ENCODE measurements around the gene IER5L. TPM values are rescaled to one million over a fixed set of nuclear protein-coding genes. Genes with fewer than 3 reads are reported as not detected.

The IER5L gene
- total RNA-seq, 1 donor from 2014 or later, result 16.7 TPM

- H3K27ac ChIP-seq (ENCODE audit: low read depth, low read length), result no peak overlapping the region
- no peak overlapping the region for H3K4me3 ChIP-seq (ENCODE audit: low read length in 3 of 3)
- H3K36me3 ChIP-seq (ENCODE audit: control insufficient read depth in 3 of 3, insufficient read depth in 3 of 3, low read length in 3 of 3), result no peaks in the 10 kb centered on the region
- H3K4me1 ChIP-seq (ENCODE audit: control insufficient read depth in 3 of 3, insufficient read depth in 3 of 3, low read length in 3 of 3), result peaks cover 7 to 26% (median 24%) of the 10 kb centered on the region in 3 donors
- H3K9ac ChIP-seq (ENCODE audit: low read depth in 1 of 3, low read length in 3 of 3), result no peak overlapping the region
- no peaks in the 10 kb centered on the region for H3K9me3 ChIP-seq (ENCODE audit: control insufficient read depth in 3 of 3, low read length in 3 of 3)
- no peaks in the 10 kb centered on the region for H3K27me3 ChIP-seq (ENCODE audit: control insufficient read depth in 3 of 3, insufficient read depth in 3 of 3, low read length in 3 of 3)
Observed at GRCh38 chr9:129220771-129221170, 42.7 kb upstream of the IER5L start.

GRCh38 chr9:129218918-129219317 lies 40.9 kb upstream of the IER5L start:
- H3K4me3 ChIP-seq (ENCODE audit: low read length in 3 of 3), result no peak overlapping the region
- H3K27ac ChIP-seq (ENCODE audit: low read depth, low read length), result no peak overlapping the region
- H3K9ac ChIP-seq (ENCODE audit: low read depth in 1 of 3, low read length in 3 of 3), result no peak overlapping the region
- H3K36me3 ChIP-seq (ENCODE audit: control insufficient read depth in 3 of 3, insufficient read depth in 3 of 3, low read length in 3 of 3), result no peaks in the 10 kb centered on the region
- no peaks in the 10 kb centered on the region for H3K9me3 ChIP-seq (ENCODE audit: control insufficient read depth in 3 of 3, low read length in 3 of 3)
- no peaks in the 10 kb centered on the region for H3K27me3 ChIP-seq (ENCODE audit: control insufficient read depth in 3 of 3, insufficient read depth in 3 of 3, low read length in 3 of 3)
- H3K4me1 ChIP-seq (ENCODE audit: control insufficient read depth in 3 of 3, insufficient read depth in 3 of 3, low read length in 3 of 3), result peaks cover 7 to 19% (median 18%) of the 10 kb centered on the region in 3 donors

GRCh38 chr9:129218272-129218625 lies 40.2 kb upstream of the IER5L start:
- Histone ChIP-seq H3K36me3 (ENCODE audit: control insufficient read depth in 3 of 3, insufficient read depth in 3 of 3, low read length in 3 of 3) (no peaks in the 10 kb centered on the region), H3K4me1 (ENCODE audit: control insufficient read depth in 3 of 3, insufficient read depth in 3 of 3, low read length in 3 of 3) (peaks cover 7 to 19% (median 14%) of the 10 kb centered on the region in 3 donors), H3K27ac (ENCODE audit: low read depth, low read length) (no peak overlapping the region), H3K9me3 (ENCODE audit: control insufficient read depth in 3 of 3, low read length in 3 of 3) (no peaks in the 10 kb centered on the region), H3K4me3 (ENCODE audit: low read length in 3 of 3) (no peak overlapping the region), H3K27me3 (ENCODE audit: control insufficient read depth in 3 of 3, insufficient read depth in 3 of 3, low read length in 3 of 3) (no peaks in the 10 kb centered on the region), H3K9ac (ENCODE audit: low read depth in 1 of 3, low read length in 3 of 3) (peak overlapping the region in 1 of 3 donors; percentile 33)

GRCh38 chr9:129213551-129213950 lies 35.5 kb upstream of the IER5L start:
- H3K36me3 ChIP-seq (ENCODE audit: control insufficient read depth in 3 of 3, insufficient read depth in 3 of 3, low read length in 3 of 3), result no peaks in the 10 kb centered on the region
- H3K4me1 ChIP-seq (ENCODE audit: control insufficient read depth in 3 of 3, insufficient read depth in 3 of 3, low read length in 3 of 3), result peaks cover 7 to 16% (median 11%) of the 10 kb centered on the region in 3 donors
- no peak overlapping the region for H3K9ac ChIP-seq (ENCODE audit: low read depth in 1 of 3, low read length in 3 of 3)
- no peak overlapping the region for H3K4me3 ChIP-seq (ENCODE audit: low read length in 3 of 3)
- H3K9me3 ChIP-seq (ENCODE audit: control insufficient read depth in 3 of 3, low read length in 3 of 3), result no peaks in the 10 kb centered on the region
- H3K27me3 ChIP-seq (ENCODE audit: control insufficient read depth in 3 of 3, insufficient read depth in 3 of 3, low read length in 3 of 3), result no peaks in the 10 kb centered on the region
- H3K27ac ChIP-seq (ENCODE audit: low read depth, low read length), result no peak overlapping the region

- H3K4me3 ChIP-seq (ENCODE audit: low read length in 3 of 3), result no peak overlapping the region
- no peaks in the 10 kb centered on the region for H3K9me3 ChIP-seq (ENCODE audit: control insufficient read depth in 3 of 3, low read length in 3 of 3)
- H3K9ac ChIP-seq (ENCODE audit: low read depth in 1 of 3, low read length in 3 of 3), result no peak overlapping the region
- no peaks in the 10 kb centered on the region for H3K4me1 ChIP-seq (ENCODE audit: control insufficient read depth in 3 of 3, insufficient read depth in 3 of 3, low read length in 3 of 3)
- H3K27me3 ChIP-seq (ENCODE audit: control insufficient read depth in 3 of 3, insufficient read depth in 3 of 3, low read length in 3 of 3), result no peaks in the 10 kb centered on the region
- no peaks in the 10 kb centered on the region for H3K36me3 ChIP-seq (ENCODE audit: control insufficient read depth in 3 of 3, insufficient read depth in 3 of 3, low read length in 3 of 3)
- no peak overlapping the region for H3K27ac ChIP-seq (ENCODE audit: low read depth, low read length)
Observed at GRCh38 chr9:129211686-129212085, 33.6 kb upstream of the IER5L start.

GRCh38 chr9:129210125-129210524 lies 32.1 kb upstream of the IER5L start:
- Histone ChIP-seq H3K27me3 (ENCODE audit: control insufficient read depth in 3 of 3, insufficient read depth in 3 of 3, low read length in 3 of 3) (no peaks in the 10 kb centered on the region), H3K4me3 (ENCODE audit: low read length in 3 of 3) (no peak overlapping the region), H3K9ac (ENCODE audit: low read depth in 1 of 3, low read length in 3 of 3) (no peak overlapping the region), H3K9me3 (ENCODE audit: control insufficient read depth in 3 of 3, low read length in 3 of 3) (no peaks in the 10 kb centered on the region), H3K36me3 (ENCODE audit: control insufficient read depth in 3 of 3, insufficient read depth in 3 of 3, low read length in 3 of 3) (no peaks in the 10 kb centered on the region), H3K27ac (ENCODE audit: low read depth, low read length) (no peak overlapping the region), H3K4me1 (ENCODE audit: control insufficient read depth in 3 of 3, insufficient read depth in 3 of 3, low read length in 3 of 3) (no peaks in the 10 kb centered on the region)

GRCh38 chr9:129209580-129209979 lies 31.5 kb upstream of the IER5L start:
- no peaks in the 10 kb centered on the region for H3K27me3 ChIP-seq (ENCODE audit: control insufficient read depth in 3 of 3, insufficient read depth in 3 of 3, low read length in 3 of 3)
- H3K9me3 ChIP-seq (ENCODE audit: control insufficient read depth in 3 of 3, low read length in 3 of 3), result no peaks in the 10 kb centered on the region
- H3K4me3 ChIP-seq (ENCODE audit: low read length in 3 of 3), result no peak overlapping the region
- H3K27ac ChIP-seq (ENCODE audit: low read depth, low read length), result no peak overlapping the region
- H3K9ac ChIP-seq (ENCODE audit: low read depth in 1 of 3, low read length in 3 of 3), result no peak overlapping the region
- no peaks in the 10 kb centered on the region for H3K4me1 ChIP-seq (ENCODE audit: control insufficient read depth in 3 of 3, insufficient read depth in 3 of 3, low read length in 3 of 3)
- no peaks in the 10 kb centered on the region for H3K36me3 ChIP-seq (ENCODE audit: control insufficient read depth in 3 of 3, insufficient read depth in 3 of 3, low read length in 3 of 3)

- H3K4me1 ChIP-seq (ENCODE audit: control insufficient read depth in 3 of 3, insufficient read depth in 3 of 3, low read length in 3 of 3), result no peaks in the 10 kb centered on the region
- H3K9ac ChIP-seq (ENCODE audit: low read depth in 1 of 3, low read length in 3 of 3), result no peak overlapping the region
- H3K9me3 ChIP-seq (ENCODE audit: control insufficient read depth in 3 of 3, low read length in 3 of 3), result no peaks in the 10 kb centered on the region
- H3K27me3 ChIP-seq (ENCODE audit: control insufficient read depth in 3 of 3, insufficient read depth in 3 of 3, low read length in 3 of 3), result no peaks in the 10 kb centered on the region
- H3K4me3 ChIP-seq (ENCODE audit: low read length in 3 of 3), result no peak overlapping the region
- no peaks in the 10 kb centered on the region for H3K36me3 ChIP-seq (ENCODE audit: control insufficient read depth in 3 of 3, insufficient read depth in 3 of 3, low read length in 3 of 3)
- no peak overlapping the region for H3K27ac ChIP-seq (ENCODE audit: low read depth, low read length)
Observed at GRCh38 chr9:129209109-129209508, 31.0 kb upstream of the IER5L start.

GRCh38 chr9:129208207-129209032 lies 30.4 kb upstream of the IER5L start:
- Histone ChIP-seq H3K9me3 (ENCODE audit: control insufficient read depth in 3 of 3, low read length in 3 of 3) (no peaks in the 10 kb centered on the region), H3K27me3 (ENCODE audit: control insufficient read depth in 3 of 3, insufficient read depth in 3 of 3, low read length in 3 of 3) (no peaks in the 10 kb centered on the region), H3K4me1 (ENCODE audit: control insufficient read depth in 3 of 3, insufficient read depth in 3 of 3, low read length in 3 of 3) (peaks cover 2 to 3% (median 2%) of the 10 kb centered on the region in 3 donors), H3K4me3 (ENCODE audit: low read length in 3 of 3) (no peak overlapping the region), H3K27ac (ENCODE audit: low read depth, low read length) (no peak overlapping the region), H3K36me3 (ENCODE audit: control insufficient read depth in 3 of 3, insufficient read depth in 3 of 3, low read length in 3 of 3) (no peaks in the 10 kb centered on the region), H3K9ac (ENCODE audit: low read depth in 1 of 3, low read length in 3 of 3) (no peak overlapping the region)

- Histone ChIP-seq H3K27me3 (ENCODE audit: control insufficient read depth in 3 of 3, insufficient read depth in 3 of 3, low read length in 3 of 3) (no peaks in the 10 kb centered on the region), H3K36me3 (ENCODE audit: control insufficient read depth in 3 of 3, insufficient read depth in 3 of 3, low read length in 3 of 3) (no peaks in the 10 kb centered on the region), H3K27ac (ENCODE audit: low read depth, low read length) (no peak overlapping the region), H3K9me3 (ENCODE audit: control insufficient read depth in 3 of 3, low read length in 3 of 3) (no peaks in the 10 kb centered on the region), H3K9ac (ENCODE audit: low read depth in 1 of 3, low read length in 3 of 3) (no peak overlapping the region), H3K4me3 (ENCODE audit: low read length in 3 of 3) (no peak overlapping the region), H3K4me1 (ENCODE audit: control insufficient read depth in 3 of 3, insufficient read depth in 3 of 3, low read length in 3 of 3) (peaks cover 3 to 5% (median 4%) of the 10 kb centered on the region in 3 donors)
Observed at GRCh38 chr9:129206905-129207304, 28.8 kb upstream of the IER5L start.
